Endothelial cell of umbilical vein (primary cell): ENCODE measurements around the gene MS4A4A. TPM values are rescaled to one million over a fixed set of nuclear protein-coding genes. Genes with fewer than 3 reads are reported as not detected.

Source experiments
- BruUV-seq: library from RNA; stranded (reverse); fragments of 400-500 nt; replicated peaks from 2 replicates; lab custom pipeline; 2021; lab: Mats Ljungman, UMichigan
- CTCF ChIA-PET: fragments of 300-600, 350-600 bp; sonication (Branson Sonifier 250); formaldehyde crosslinking; loops from one replicate; lab custom pipeline; 2021; ENCODE audit warnings: antibody characterized with exemption, inconsistent platforms; lab: Charles Lee
- POLR2A ChIA-PET: fragments of 300-600, 350-600 bp; sonication (Branson Sonifier 250); formaldehyde crosslinking; loops from one replicate; lab custom pipeline; 2021; ENCODE audit warnings: antibody characterized with exemption, inconsistent platforms; lab: Charles Lee
- DNase-seq: peaks from one replicate; pipeline ENCODE4 v3.0.0-alpha.2; 2011; ENCODE audit warnings: low read depth, low spot score
- FAIRE-seq: peaks from 2 replicates; lab custom pipeline; 2011; peaks lifted over from hg19 to GRCh38; lab: Jason Lieb, UNC
- H2AFZ ChIP-seq: 2 replicates; pipeline ENCODE4 v1.6.0; 2012; ENCODE audit warnings: low read depth, low read length, control low read depth, inconsistent platforms
- H3K27ac ChIP-seq: 2 replicates; pipeline ENCODE4 v1.5.1; 2011; ENCODE audit warnings: low read depth, mild to moderate bottlenecking, control low read depth, low read length, moderate library complexity; ENCODE audit not compliant: insufficient read depth
- H3K27me3 ChIP-seq, 2 experiments: 2 replicates each; pipeline versions ENCODE4 v1.6.0 to v1.6.1; 2011; ENCODE audit warnings: low read length in 2 of 2, mixed read lengths in 1 of 2; ENCODE audit not compliant: control insufficient read depth in 2 of 2, insufficient read depth in 2 of 2
- H3K36me3 ChIP-seq, 2 experiments: 2 replicates in 1 of 2; 3 replicates in 1 of 2; pipeline ENCODE4 v1.5.1; 2011; ENCODE audit warnings: low read length in 2 of 2, mild to moderate bottlenecking in 1 of 2, moderate library complexity in 1 of 2; ENCODE audit not compliant: control insufficient read depth in 2 of 2, insufficient read depth in 2 of 2; ENCODE audit errors: extremely low read depth in 1 of 2
- H3K4me1 ChIP-seq: 3 replicates; pipeline ENCODE4 v1.5.1; 2011; ENCODE audit warnings: mild to moderate bottlenecking, low read length; ENCODE audit not compliant: control insufficient read depth, insufficient read depth; ENCODE audit errors: extremely low read depth
- H3K4me2 ChIP-seq: 2 replicates; pipeline ENCODE4 v1.6.1; 2011; ENCODE audit warnings: low read length, control low read depth, mixed read lengths; ENCODE audit not compliant: insufficient read depth
- H3K4me3 ChIP-seq, 3 experiments: fragments of 200-600 bp in 1 of 3; sonication (generic), shearing (Covaris generic) in 1 of 3; replicated peaks in 1 of 3; 2 replicates each; pipeline ENCODE4 v1.5.1; 2011 to 2016; ENCODE audit warnings: control low read depth in 3 of 3, low read length in 3 of 3, mild to moderate bottlenecking in 2 of 3, inconsistent platforms in 1 of 3, low read depth in 1 of 3, moderate library complexity in 1 of 3; ENCODE audit not compliant: insufficient read depth in 1 of 3
- H3K79me2 ChIP-seq: 2 replicates; pipeline ENCODE4 v1.6.0; 2012; ENCODE audit warnings: low read length, inconsistent platforms; ENCODE audit not compliant: control insufficient read depth, insufficient read depth
- H3K9ac ChIP-seq: replicated peaks from 2 replicates; pipeline ENCODE3; 2011; ENCODE audit warnings: low read length, control low read depth; ENCODE audit not compliant: insufficient read depth; ENCODE audit errors: extremely low read depth
- H3K9me1 ChIP-seq: replicated peaks from 3 replicates; pipeline ENCODE4 v1.6.0; 2011; ENCODE audit warnings: mild to moderate bottlenecking, low read length; ENCODE audit not compliant: control insufficient read depth, insufficient read depth; ENCODE audit errors: extremely low read depth
- H3K9me3 ChIP-seq: replicated peaks from 2 replicates; pipeline ENCODE4 v1.5.1; 2012; ENCODE audit warnings: low read length, inconsistent platforms; ENCODE audit not compliant: control insufficient read depth, insufficient read depth
- H4K20me1 ChIP-seq: replicated peaks from 2 replicates; pipeline ENCODE3; 2011; ENCODE audit warnings: mild to moderate bottlenecking, low read length; ENCODE audit not compliant: control insufficient read depth, insufficient read depth; ENCODE audit errors: extremely low read depth
- CTCF ChIP-seq, 2 donors: IDR thresholded peaks; 1 replicate in 1 of 2; 2 replicates in 1 of 2; pipeline ENCODE4 v1.5.1; 2011; ENCODE audit warnings: low read length in 2 of 2, mild to moderate bottlenecking in 2 of 2, moderate library complexity in 2 of 2, control low read depth in 1 of 2, inconsistent platforms in 1 of 2, low read depth in 1 of 2; ENCODE audit not compliant: insufficient read depth in 1 of 2; ENCODE audit errors: extremely low read depth in 1 of 2
- EZH2 ChIP-seq: IDR thresholded peaks from 2 replicates; pipeline ENCODE4 v1.6.1; 2012; ENCODE audit warnings: borderline replicate concordance, low read depth, mild to moderate bottlenecking, moderate library complexity, low read length, inconsistent platforms; ENCODE audit not compliant: severe bottlenecking
- FOS ChIP-seq: IDR thresholded peaks from 2 replicates; pipeline ENCODE4 v1.6.1; 2011; ENCODE audit warnings: mild to moderate bottlenecking, low read length, moderate library complexity, borderline replicate concordance; ENCODE audit not compliant: insufficient read depth
- GATA2 ChIP-seq: IDR thresholded peaks from 2 replicates; pipeline ENCODE4 v1.7.0; 2011; ENCODE audit warnings: low read depth, mild to moderate bottlenecking, moderate library complexity, mixed read lengths, low read length; ENCODE audit not compliant: insufficient read length, insufficient read depth
- JUN ChIP-seq: IDR thresholded peaks from 2 replicates; pipeline ENCODE4 v1.6.1; 2011; ENCODE audit warnings: borderline replicate concordance, low read depth; ENCODE audit not compliant: insufficient read length, insufficient read depth
- MAX ChIP-seq: IDR thresholded peaks from 2 replicates; pipeline ENCODE4 v1.6.1; 2011; ENCODE audit not compliant: insufficient read depth, insufficient read length
- MYC ChIP-seq: IDR thresholded peaks from one replicate; pipeline ENCODE4 v1.6.1; 2011; ENCODE audit warnings: mild to moderate bottlenecking, low read depth, low read length
- POLR2A ChIP-seq: IDR thresholded peaks from 2 replicates; pipeline ENCODE4 v1.6.1; 2012; ENCODE audit warnings: low read depth, mild to moderate bottlenecking, control low read depth, low read length
- POLR2AphosphoS5 ChIP-seq: IDR thresholded peaks from 2 replicates; pipeline ENCODE4 v1.6.1; 2012; ENCODE audit warnings: low read depth, mild to moderate bottlenecking, control low read depth, low read length, moderate library complexity; ENCODE audit not compliant: insufficient read depth
- dilution Hi-C: fragments of 300-500 bp; cut with MboI; formaldehyde crosslinking; loops from one replicate; pipeline ENCODE4 v1.15.0; 2019; ENCODE audit warnings: low sequenced_read_pairs; ENCODE audit not compliant: extremely low pct_ligation_motif_present
- intact Hi-C: fragments of 100-400 bp; cut with micrococcal nuclease; formaldehyde crosslinking; loops from one replicate; pipeline ENCODE4 v1.10.0; 2022
- polyA plus RNA-seq, 4 experiments: library from polyadenylated mRNA; depleted of rRNA in 3 of 4; stranded (reverse) in 3 of 4; unstranded in 1 of 4; fragments of >200 nt; gene quantifications; 2 replicates each; pipeline versions ENCODE4 v1.2.1 to v1.2.3, GENCODE V29; 2011 to 2012; ENCODE audit warnings: missing spikeins in 1 of 4
- total RNA-seq: library from RNA; stranded (reverse); gene quantifications from 2 replicates; pipeline ENCODE4 v1.2.3, GENCODE V29; 2021

MS4A4A gene
- total and polyA plus RNA-seq, 2 donors (not counting 3 experiments of a cell fraction or from before 2014, with no cell fraction given), result 0.19 TPM; not detected in 1

- dilution Hi-C loops, result no loop called here
- H3K36me3 ChIP-seq, result no peaks in the 10 kb centered on the region
- intact Hi-C loops, result loop anchor here (1.0 to 5.0 kb wide), 8 partner anchors 81 to 498 kb away; no protein-coding TSS in a partner anchor
- peaks cover 11 to 20% of the 10 kb centered on the region in 2 experiments for H3K27me3 ChIP-seq
- peak; percentile 13 for DNase-seq
- POLR2A ChIA-PET, result no interaction called here
- no TSS peak for BruUV-seq
- no peak for FAIRE-seq
- no peak overlapping the region for H3K27ac ChIP-seq
- no peak overlapping the region for H3K9ac ChIP-seq
- no peaks in the 10 kb centered on the region for H3K79me2 ChIP-seq
- H3K9me3 ChIP-seq, result no peaks in the 10 kb centered on the region
- CTCF ChIA-PET, result interaction anchor here (0.6 to 3.7 kb wide), 17 partner anchors 13 to 511 kb away, joined by 3 to 67 read pairs (median 8); partner anchors contain the start of gene MS4A15
- no peaks in the 10 kb centered on the region for H3K4me1 ChIP-seq
- TF ChIP-seq POLR2A, result no peak
- TF ChIP-seq FOS, result no peak
- no peak for TF ChIP-seq POLR2AphosphoS5
- TF ChIP-seq EZH2, result no peak
- no peak for TF ChIP-seq MYC
- no peak for TF ChIP-seq CTCF (IDR thresholded peaks at IDR 0.05; ENCODE audit: extremely low read depth in 1 of 2, insufficient read depth in 1 of 2, low read depth in 1 of 2, low read length in 2 of 2)
- TF ChIP-seq JUN, result no peak
- TF ChIP-seq MAX, result no peak
- TF ChIP-seq GATA2, result no peak
- H3K4me2 ChIP-seq, result no peak overlapping the region
- H3K9me1 ChIP-seq, result no peaks in the 10 kb centered on the region
- no peak overlapping the region for H3K4me3 ChIP-seq
- no peak overlapping the region for H2AFZ ChIP-seq
- no peaks in the 10 kb centered on the region for H4K20me1 ChIP-seq
These were observed 15.8 kb upstream of the MS4A4A start for GRCh38 chr11:60264644-60265043.
